SU-DHL-6 (cell line): ENCODE data around the gene ME1.

ENCODE experiments used
- H2AFZ ChIP-seq: fragments of 200-600 bp; sonication (generic); 2 replicates; pipeline ENCODE4 v1.6.1; 2014; ENCODE audit warnings: low read depth, mild to moderate bottlenecking, moderate library complexity, mixed read lengths, antibody characterized with exemption, low read length; ENCODE audit not compliant: severe bottlenecking
- H3F3A ChIP-seq: fragments of 200-600 bp; shearing (Covaris generic); 2 replicates; pipeline ENCODE4 v1.6.0; 2016; ENCODE audit warnings: antibody characterized with exemption, mild to moderate bottlenecking; ENCODE audit not compliant: insufficient read depth
- H3K27ac ChIP-seq: fragments of 200-600 bp; sonication (generic); 2 replicates; pipeline ENCODE4 v1.5.1; 2016; ENCODE audit warnings: low read depth, mild to moderate bottlenecking, low read length, moderate library complexity, mixed read lengths
- H3K27me3 ChIP-seq: fragments of 200-600 bp; sonication (generic), shearing (Covaris generic); 2 replicates; pipeline ENCODE4 v1.6.0; 2014; ENCODE audit warnings: mild to moderate bottlenecking, low read length
- H3K36me3 ChIP-seq: fragments of 200-600 bp; sonication (generic); 2 replicates; pipeline ENCODE4 v1.6.1; 2014; ENCODE audit warnings: mild to moderate bottlenecking, low read length, mixed read lengths
- H3K4me2 ChIP-seq: fragments of 300-600, 200-600 bp; shearing (Covaris generic), sonication (generic); 2 replicates; pipeline ENCODE4 v1.6.0; 2014; ENCODE audit warnings: low read length, low read depth, mild to moderate bottlenecking; ENCODE audit not compliant: poor library complexity, severe bottlenecking
- H3K4me3 ChIP-seq: fragments of 200-600 bp; sonication (generic); 2 replicates; pipeline ENCODE4 v1.5.1; 2014; ENCODE audit warnings: antibody characterized with exemption, low read length, mild to moderate bottlenecking, mixed read lengths; ENCODE audit not compliant: insufficient read depth, poor library complexity, severe bottlenecking
- H3K79me2 ChIP-seq: fragments of 200-600 bp; sonication (generic); 2 replicates; pipeline ENCODE4 v1.6.1; 2014; ENCODE audit warnings: mild to moderate bottlenecking, low read length, moderate library complexity; ENCODE audit not compliant: insufficient read depth
- H3K9ac ChIP-seq: fragments of 200-600 bp; sonication (generic); 2 replicates; pipeline ENCODE4 v1.7.0; 2014; ENCODE audit warnings: mild to moderate bottlenecking, low read length
- H3K9me2 ChIP-seq: fragments of 200-600 bp; sonication (generic); replicated peaks from 2 replicates; pipeline ENCODE4 v1.6.1; 2014; ENCODE audit warnings: low read length; ENCODE audit not compliant: insufficient read depth
- H3K9me3 ChIP-seq: fragments of 200-600 bp; sonication (generic); 2 replicates; pipeline ENCODE4 v1.6.1; 2014; ENCODE audit warnings: low read length, mixed read lengths; ENCODE audit not compliant: insufficient read depth
- H4K20me1 ChIP-seq: fragments of 200-600 bp; sonication (generic); 2 replicates; pipeline ENCODE4 v1.6.1; 2014; ENCODE audit warnings: low read depth, mild to moderate bottlenecking, antibody characterized with exemption, low read length, moderate library complexity, mixed read lengths
- CTCF ChIP-seq: fragments of 200-600 bp; sonication (generic); IDR thresholded peaks from one replicate; pipeline ENCODE4 v1.5.1; 2017; ENCODE audit warnings: antibody characterized with exemption, mild to moderate bottlenecking, low read length, moderate library complexity; ENCODE audit not compliant: insufficient read depth, poor library complexity, severe bottlenecking
- EZH2phosphoT487 ChIP-seq: fragments of 200-600 bp; sonication (generic), shearing (Covaris generic); conservative IDR thresholded peaks from 2 replicates; pipeline ENCODE4 v1.6.1; 2018; ENCODE audit warnings: mild to moderate bottlenecking, antibody characterized with exemption, low read length, moderate library complexity, mixed read lengths

Gene ME1

GRCh38 chr6:83198486-83199172 lies 232.2 kb downstream of the ME1 start:
- H3K9ac ChIP-seq: no peak overlapping the region
- H3K4me2 ChIP-seq: no peak overlapping the region
- H4K20me1 ChIP-seq: no peaks in the 10 kb centered on the region
- no peaks in the 10 kb centered on the region for H3K79me2 ChIP-seq
- no peak overlapping the region for H3K4me3 ChIP-seq
- no peaks in the 10 kb centered on the region for H3K36me3 ChIP-seq
- no peak overlapping the region for H2AFZ ChIP-seq
- no peak overlapping the region for H3K27ac ChIP-seq
- TF ChIP-seq EZH2phosphoT487 (no peak), CTCF (no peak)
- no peaks in the 10 kb centered on the region for H3K27me3 ChIP-seq
- peaks cover 5% of the 10 kb centered on the region; the same call in 1 of the 2 replicates for H3F3A ChIP-seq
- H3K9me3 ChIP-seq: no peaks in the 10 kb centered on the region
- H3K9me2 ChIP-seq: no peaks in the 10 kb centered on the region

- Histone ChIP-seq H3K9me2 (no peaks in the 10 kb centered on the region), H3K4me2 (peak overlapping the region; percentile 95), H3K79me2 (peaks cover 9% of the 10 kb centered on the region), H3F3A (peaks cover 5% of the 10 kb centered on the region; the same call in 1 of the 2 replicates), H3K4me3 (peak overlapping the region; percentile 89), H3K27me3 (no peaks in the 10 kb centered on the region), H3K27ac (no peak overlapping the region), H3K36me3 (peaks cover 3% of the 10 kb centered on the region; the same call in 1 of the 2 replicates), H3K9me3 (no peaks in the 10 kb centered on the region), H3K9ac (peak overlapping the region; percentile 88), H4K20me1 (no peaks in the 10 kb centered on the region), H2AFZ (peak overlapping the region; percentile 78)
- no peak for TF ChIP-seq EZH2phosphoT487
- no peak for TF ChIP-seq CTCF
Observed at GRCh38 chr6:83193747-83194566, 236.9 kb downstream of the ME1 start.

GRCh38 chr6:83192871-83193746 lies 237.7 kb downstream of the ME1 start, which contains the start of the genes PGM3 and RWDD2A:
Gene PGM3, minus strand, starts transcription at chr6:83193265. Its CDS starts 2,253 bp downstream, at chr6:83191012.
Gene RWDD2A, plus strand, starts transcription at chr6:83193357. Its CDS starts 1,095 bp downstream, at chr6:83194452.
- Histone ChIP-seq H3K9me2 (no peaks in the 10 kb centered on the region), H3K36me3 (peaks cover 5% of the 10 kb centered on the region; the same call in 1 of the 2 replicates), H3K4me3 (peak within 1 kb of the TSS; percentile 89), H3K9ac (peak within 1 kb of the TSS; percentile 88), H3K27me3 (no peaks in the 10 kb centered on the region), H4K20me1 (no peaks in the 10 kb centered on the region), H3K9me3 (no peaks in the 10 kb centered on the region), H3F3A (peaks cover 5% of the 10 kb centered on the region; the same call in 1 of the 2 replicates), H3K79me2 (peaks cover 9% of the 10 kb centered on the region), H3K4me2 (peak within 1 kb of the TSS; percentile 95), H2AFZ (peak within 1 kb of the TSS; percentile 78), H3K27ac (no peak within 1 kb of the TSS)
- TF ChIP-seq CTCF (no peak), EZH2phosphoT487 (no peak)
